Measurements from ENCODE around the gene IGSF6.

IGSF6 gene

DNA sequence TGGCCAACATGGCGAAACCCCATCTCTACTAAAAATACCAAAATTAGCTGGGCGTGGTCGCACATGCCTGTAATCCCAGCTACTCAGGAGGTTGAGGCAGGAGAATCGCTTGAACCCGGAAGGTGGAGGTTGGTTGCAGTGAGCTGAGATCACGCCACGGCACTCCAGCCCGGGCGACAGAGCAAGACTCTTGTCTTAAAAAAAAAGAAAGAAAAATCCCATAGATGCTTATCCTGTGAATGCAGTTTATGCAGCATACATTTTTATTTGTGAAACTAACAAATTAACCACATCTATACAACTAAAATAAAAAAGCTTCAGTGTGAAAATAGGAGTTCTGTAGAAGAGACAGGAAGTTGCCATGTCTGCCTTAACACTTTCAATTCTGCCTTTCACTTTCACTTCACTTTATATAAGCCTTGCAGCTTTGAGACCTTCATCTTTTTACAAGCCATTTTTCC, 7.1 kb downstream of the IGSF6 start:
- no peak for ATAC-seq (ENCODE audit: low read depth)

DNA sequence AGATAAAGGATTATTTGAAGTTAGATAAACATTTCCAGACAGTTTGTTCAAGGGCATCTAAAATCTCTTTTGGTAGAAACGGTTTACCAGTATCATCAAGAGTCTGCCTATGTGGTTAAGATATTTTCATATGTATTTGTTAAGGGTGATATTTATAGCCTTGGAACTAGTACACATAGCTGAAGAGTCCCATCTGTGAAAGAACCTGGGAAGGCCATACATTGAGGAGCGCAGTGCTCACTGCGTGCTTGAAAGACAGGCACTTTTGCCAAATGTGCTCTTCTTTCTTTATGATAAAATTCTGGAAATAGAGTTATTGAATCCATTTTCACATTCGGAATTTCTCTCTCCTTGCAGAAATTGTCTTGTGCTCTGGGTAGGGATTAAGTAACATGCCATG, 7.7 kb downstream of the IGSF6 start:
- Histone ChIP-seq H3K4me3 (ENCODE audit: severe bottlenecking) (no peak overlapping the region), H3K27me3 (ENCODE audit: insufficient read depth, poor library complexity, severe bottlenecking) (no peaks in the 10 kb centered on the region), H3K27ac (ENCODE audit: poor library complexity, severe bottlenecking) (no peak overlapping the region), H3K4me1 (ENCODE audit: insufficient read depth, poor library complexity, severe bottlenecking) (peaks cover under 1% of the 10 kb centered on the region), H3K9me3 (ENCODE audit: severe bottlenecking) (no peaks in the 10 kb centered on the region), H3K36me3 (ENCODE audit: low read depth) (peaks cover 15% of the 10 kb centered on the region)
- ATAC-seq (ENCODE audit: low read depth): no peak
- no peak for DNase-seq (ENCODE audit: low spot score)
- TF ChIP-seq, protein P1, sequence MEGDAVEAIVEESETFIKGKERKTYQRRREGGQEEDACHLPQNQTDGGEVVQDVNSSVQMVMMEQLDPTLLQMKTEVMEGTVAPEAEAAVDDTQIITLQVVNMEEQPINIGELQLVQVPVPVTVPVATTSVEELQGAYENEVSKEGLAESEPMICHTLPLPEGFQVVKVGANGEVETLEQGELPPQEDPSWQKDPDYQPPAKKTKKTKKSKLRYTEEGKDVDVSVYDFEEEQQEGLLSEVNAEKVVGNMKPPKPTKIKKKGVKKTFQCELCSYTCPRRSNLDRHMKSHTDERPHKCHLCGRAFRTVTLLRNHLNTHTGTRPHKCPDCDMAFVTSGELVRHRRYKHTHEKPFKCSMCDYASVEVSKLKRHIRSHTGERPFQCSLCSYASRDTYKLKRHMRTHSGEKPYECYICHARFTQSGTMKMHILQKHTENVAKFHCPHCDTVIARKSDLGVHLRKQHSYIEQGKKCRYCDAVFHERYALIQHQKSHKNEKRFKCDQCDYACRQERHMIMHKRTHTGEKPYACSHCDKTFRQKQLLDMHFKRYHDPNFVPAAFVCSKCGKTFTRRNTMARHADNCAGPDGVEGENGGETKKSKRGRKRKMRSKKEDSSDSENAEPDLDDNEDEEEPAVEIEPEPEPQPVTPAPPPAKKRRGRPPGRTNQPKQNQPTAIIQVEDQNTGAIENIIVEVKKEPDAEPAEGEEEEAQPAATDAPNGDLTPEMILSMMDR (IDR thresholded peaks at IDR 0.05; ENCODE audit: poor library complexity, severe bottlenecking): no peak

More for the DNA sequence above, 7.1 kb downstream of the IGSF6 start:
- Histone ChIP-seq H3K36me3 (ENCODE audit: low read depth) (peaks cover 15% of the 10 kb centered on the region), H3K27me3 (ENCODE audit: insufficient read depth, poor library complexity, severe bottlenecking) (no peaks in the 10 kb centered on the region), H3K27ac (ENCODE audit: poor library complexity, severe bottlenecking) (no peak overlapping the region), H3K4me3 (ENCODE audit: severe bottlenecking) (no peak overlapping the region), H3K4me1 (ENCODE audit: insufficient read depth, poor library complexity, severe bottlenecking) (no peaks in the 10 kb centered on the region), H3K9me3 (ENCODE audit: severe bottlenecking) (no peaks in the 10 kb centered on the region)
- TF ChIP-seq, protein P1 (IDR thresholded peaks at IDR 0.05; ENCODE audit: poor library complexity, severe bottlenecking): no peak
- DNase-seq (ENCODE audit: low spot score): no peak

GRCh38 chr16:21643785-21644184, 8.6 kb downstream of the IGSF6 start:
- ATAC-seq (ENCODE audit: low read depth) (no peak), DNase-seq (ENCODE audit: low spot score) (no peak)
- Histone ChIP-seq H3K36me3 (ENCODE audit: low read depth) (peaks cover 19% of the 10 kb centered on the region), H3K4me1 (ENCODE audit: insufficient read depth, poor library complexity, severe bottlenecking) (peaks cover 9% of the 10 kb centered on the region), H3K9me3 (ENCODE audit: severe bottlenecking) (no peaks in the 10 kb centered on the region), H3K27me3 (ENCODE audit: insufficient read depth, poor library complexity, severe bottlenecking) (no peaks in the 10 kb centered on the region), H3K4me3 (ENCODE audit: severe bottlenecking) (no peak overlapping the region), H3K27ac (ENCODE audit: poor library complexity, severe bottlenecking) (no peak overlapping the region)
- TF ChIP-seq, protein P1 (IDR thresholded peaks at IDR 0.05; ENCODE audit: poor library complexity, severe bottlenecking): no peak

DNA sequence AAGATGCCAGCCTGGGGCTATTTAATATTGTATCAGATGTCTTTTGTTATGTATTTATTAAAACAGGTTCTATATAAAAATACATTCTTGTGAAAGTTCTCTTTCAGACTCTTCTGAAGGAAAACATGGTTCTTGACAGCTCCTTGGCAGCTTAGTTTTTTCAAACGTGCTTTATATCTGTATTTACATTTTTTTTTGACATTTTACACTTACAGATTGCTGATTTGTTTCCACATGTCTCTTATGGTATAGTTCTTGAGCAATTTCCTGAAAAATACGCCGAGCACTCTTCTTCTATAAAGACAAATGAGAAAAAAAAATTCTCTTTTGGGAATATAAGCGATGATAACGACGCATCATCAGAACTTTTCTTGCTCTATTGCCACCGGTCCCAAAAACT, 9.5 kb downstream of the IGSF6 start:
- DNase-seq (ENCODE audit: low spot score) (no peak), ATAC-seq (ENCODE audit: low read depth) (no peak)
- no peak overlapping the region for H3K4me3 ChIP-seq (ENCODE audit: severe bottlenecking)
- peaks cover 17% of the 10 kb centered on the region for H3K4me1 ChIP-seq (ENCODE audit: insufficient read depth, poor library complexity, severe bottlenecking)
- H3K27ac ChIP-seq (ENCODE audit: poor library complexity, severe bottlenecking): no peak overlapping the region
- TF ChIP-seq, protein P1 (IDR thresholded peaks at IDR 0.05; ENCODE audit: poor library complexity, severe bottlenecking): no peak
- H3K27me3 ChIP-seq (ENCODE audit: insufficient read depth, poor library complexity, severe bottlenecking): no peaks in the 10 kb centered on the region
- no peaks in the 10 kb centered on the region for H3K9me3 ChIP-seq (ENCODE audit: severe bottlenecking)
- H3K36me3 ChIP-seq (ENCODE audit: low read depth): peaks cover 19% of the 10 kb centered on the region

GRCh38 chr16:21641916-21642315, 10.5 kb downstream of the IGSF6 start:
- no peak overlapping the region for H3K4me3 ChIP-seq (ENCODE audit: severe bottlenecking)
- H3K36me3 ChIP-seq (ENCODE audit: low read depth): peaks cover 19% of the 10 kb centered on the region
- H3K9me3 ChIP-seq (ENCODE audit: severe bottlenecking): no peaks in the 10 kb centered on the region
- TF ChIP-seq, protein P1 (IDR thresholded peaks at IDR 0.05; ENCODE audit: poor library complexity, severe bottlenecking): no peak
- ATAC-seq (ENCODE audit: low read depth) (no peak), DNase-seq (ENCODE audit: low spot score) (no peak)
- no peaks in the 10 kb centered on the region for H3K27me3 ChIP-seq (ENCODE audit: insufficient read depth, poor library complexity, severe bottlenecking)
- H3K27ac ChIP-seq (ENCODE audit: poor library complexity, severe bottlenecking): no peak overlapping the region
- peaks cover 17% of the 10 kb centered on the region for H3K4me1 ChIP-seq (ENCODE audit: insufficient read depth, poor library complexity, severe bottlenecking)
